ENCODE results near the gene ADCY4.
"Not testable (repeated sequence)": the region's sequence is repeated elsewhere in the genome, so short reads cannot be mapped to it uniquely, and the experiment has no call there.

The ADCY4 gene

DNA sequence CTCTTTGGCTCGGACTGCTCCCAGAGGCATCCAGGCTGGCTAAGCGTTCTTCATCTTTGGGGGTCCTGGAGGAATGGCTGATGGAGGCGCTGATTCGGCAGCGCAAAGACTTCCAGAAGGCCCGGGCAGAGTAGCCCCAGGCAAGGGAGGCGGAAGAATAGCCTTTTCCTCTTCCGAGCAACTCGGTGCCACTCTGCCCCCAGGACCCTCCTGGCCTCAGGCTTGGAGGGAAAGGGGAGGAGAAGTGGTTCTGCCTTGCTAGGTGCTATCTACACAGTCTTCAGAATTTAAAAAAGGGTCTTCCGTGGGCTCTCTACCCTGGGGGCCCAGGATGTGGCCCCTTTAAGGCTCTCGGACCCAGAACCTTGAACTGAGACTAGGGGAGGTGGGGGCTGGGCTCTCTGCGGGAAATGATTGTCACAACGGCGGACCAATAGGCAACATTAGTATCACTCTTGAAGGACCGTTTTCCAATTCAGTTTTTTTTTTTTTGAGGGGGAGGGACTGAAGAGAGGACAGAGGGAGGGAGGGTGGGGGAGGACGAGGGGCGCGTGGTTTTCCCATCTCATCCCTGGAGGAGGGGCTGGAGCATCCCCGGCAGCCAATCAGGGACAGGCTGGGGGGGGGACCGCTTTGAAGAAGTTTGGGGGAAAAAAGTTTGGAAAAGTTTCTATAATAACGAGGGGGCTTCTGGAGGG, 32.8 kb upstream of the ADCY4 start, which contains the start of gene NFATC4:
TSS of gene NFATC4 (plus strand) at position 671 of the 698 bp plus-strand sequence. CDS start 157 bp downstream, outside the sequence.
- in situ Hi-C loops (cut with MboI; ENCODE audit: low sequenced_read_pairs) = no loop called here

DNA sequence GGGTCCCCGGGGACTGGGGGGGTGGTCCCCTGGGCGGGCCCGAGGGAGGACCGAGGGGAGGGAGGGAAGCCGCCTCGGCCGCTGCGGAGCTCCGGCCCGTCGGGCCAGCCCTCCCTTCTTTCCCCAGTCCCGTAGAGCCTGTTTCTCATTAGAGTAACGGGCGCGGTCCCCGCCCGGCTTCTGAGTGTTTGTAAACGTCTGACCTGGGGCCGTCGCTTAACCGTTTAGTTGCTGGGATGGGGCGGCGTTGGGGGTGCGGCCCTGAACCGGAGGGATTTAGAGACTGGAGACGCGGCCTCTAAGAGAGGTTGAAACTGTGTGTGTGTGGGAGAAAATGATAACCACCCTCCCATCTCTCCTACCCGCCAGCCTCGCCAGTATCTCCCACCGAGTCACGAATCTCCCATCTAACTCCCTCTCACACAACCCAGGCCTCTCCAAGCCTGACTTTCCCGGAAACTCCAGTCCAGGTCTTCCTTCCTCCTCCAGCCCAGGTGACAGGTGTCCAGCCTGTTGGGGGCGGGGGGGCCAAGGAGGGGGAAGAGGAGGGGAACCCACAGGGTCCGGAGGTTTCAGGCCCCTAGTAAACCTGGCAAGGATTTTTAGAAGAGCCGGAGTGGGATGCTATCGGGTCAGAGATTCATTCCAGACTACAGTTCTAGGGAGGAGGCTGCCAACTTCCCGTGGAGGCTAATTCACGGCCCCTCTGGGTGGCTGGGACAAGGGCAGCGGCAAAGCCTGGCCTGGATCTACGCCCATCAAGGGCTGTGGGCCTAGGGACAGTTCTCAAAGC, 32.0 kb upstream of the ADCY4 start:
- in situ Hi-C loops (cut with MboI; ENCODE audit: low sequenced_read_pairs) = no loop called here

GRCh38 chr14:24366413-24366720, 31.5 kb upstream of the ADCY4 start:
- in situ Hi-C loops (cut with MboI; ENCODE audit: low sequenced_read_pairs) = no loop called here

DNA sequence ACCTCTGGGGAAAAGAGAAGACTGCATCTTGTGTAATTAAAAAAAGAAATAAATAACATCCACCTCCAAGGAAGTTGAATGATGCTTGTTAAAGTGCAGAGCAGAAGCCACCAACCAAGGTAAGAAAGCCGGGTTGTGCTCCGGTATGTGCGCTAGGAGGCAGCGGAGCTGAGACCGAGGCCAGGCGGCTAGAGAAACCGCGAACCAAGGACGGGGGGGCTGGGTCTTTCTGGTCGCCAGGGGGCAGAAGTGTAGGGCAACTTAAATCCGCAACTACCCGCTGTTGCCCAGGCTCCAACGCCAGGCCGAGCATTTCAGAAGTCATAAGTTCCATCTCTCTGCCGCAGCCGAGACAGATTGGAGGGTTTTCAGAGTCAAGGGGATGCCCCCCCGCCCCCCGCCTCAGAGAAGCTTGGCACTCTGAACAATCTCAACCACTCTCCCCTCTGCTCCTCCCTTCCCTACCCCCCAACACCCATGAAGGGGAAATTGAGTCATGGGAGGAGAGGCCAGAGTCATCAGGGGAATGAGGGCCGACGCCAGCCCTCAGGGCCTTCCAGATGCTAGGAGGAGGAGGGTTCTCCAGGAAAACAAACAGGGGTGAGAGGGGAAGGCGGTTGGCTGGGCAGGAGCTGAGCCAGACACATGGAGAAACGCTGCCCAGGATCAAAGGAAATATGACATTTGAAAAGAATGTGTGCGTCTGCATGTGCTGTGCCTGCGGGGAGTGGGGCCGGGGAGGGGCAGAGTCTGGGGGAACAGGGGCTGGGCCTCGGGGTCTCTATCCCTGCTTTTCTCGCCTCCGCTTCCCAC, 30.9 kb upstream of the ADCY4 start:
- in situ Hi-C loops (cut with MboI; ENCODE audit: low sequenced_read_pairs) = no loop called here

DNA sequence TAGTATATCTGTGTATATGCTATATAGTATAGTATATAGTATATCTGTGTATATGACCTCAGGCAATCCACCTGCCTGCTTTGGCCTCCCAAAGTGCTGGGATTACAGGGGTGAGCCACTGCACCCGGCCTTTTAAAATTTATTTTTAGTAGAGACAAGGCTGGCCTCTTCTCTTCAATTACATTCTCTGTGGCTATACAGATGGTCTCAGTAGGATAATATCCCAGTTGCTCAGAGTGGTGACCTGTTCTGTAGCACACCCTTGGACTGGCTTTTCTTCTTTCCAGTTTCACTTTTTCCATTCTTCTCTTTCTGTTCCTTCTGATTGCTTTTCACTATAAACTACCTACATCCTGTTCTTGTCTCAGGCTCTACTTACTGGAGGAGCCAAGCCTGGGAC, 30.0 kb upstream of the ADCY4 start:
- in situ Hi-C loops (cut with MboI; ENCODE audit: low sequenced_read_pairs) = no loop called here

DNA sequence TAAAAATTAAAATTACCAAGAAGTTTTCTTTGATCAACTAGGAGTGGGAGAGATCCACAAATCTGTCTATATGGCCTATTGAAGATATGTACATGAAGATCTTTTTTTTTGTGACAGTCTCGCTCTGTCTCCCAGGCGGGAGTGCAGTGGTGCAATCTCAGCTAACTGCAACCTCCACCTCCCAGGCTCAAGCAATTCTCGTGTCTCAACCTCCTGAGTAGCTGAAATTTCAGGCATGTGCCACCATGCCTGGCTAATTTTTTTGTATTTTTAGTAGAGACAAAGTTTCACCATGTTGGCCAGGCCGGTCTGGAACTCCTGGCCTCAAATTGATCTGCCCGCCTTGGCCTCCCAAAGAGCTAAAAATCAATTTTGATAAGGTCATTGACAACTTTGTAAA, 28.5 kb upstream of the ADCY4 start:
- in situ Hi-C loops (cut with MboI; ENCODE audit: low sequenced_read_pairs) = no loop called here

- in situ Hi-C loops (cut with MboI; ENCODE audit: low sequenced_read_pairs) = no loop called here
Measured at GRCh38 chr14:24362241-24362960, 27.5 kb upstream of the ADCY4 start.

DNA sequence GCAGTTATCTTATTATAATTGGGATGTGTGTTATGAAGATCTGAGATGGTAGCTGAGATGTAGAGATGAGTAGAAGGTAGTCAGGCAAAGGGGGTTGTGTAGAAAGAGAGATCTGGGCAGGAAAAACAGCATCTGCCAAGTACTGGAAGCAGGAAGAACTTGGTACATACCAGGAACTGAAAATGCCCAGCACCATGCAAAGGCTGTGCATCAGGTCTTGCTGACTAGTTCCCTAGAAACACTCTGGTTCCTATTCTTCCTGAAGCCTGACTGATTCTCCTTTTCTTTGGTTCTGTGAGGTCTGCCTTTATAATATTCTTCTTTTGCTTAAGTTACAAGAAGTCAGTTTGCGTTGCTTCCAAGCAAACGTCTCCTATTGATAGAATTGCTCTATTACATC, 26.5 kb upstream of the ADCY4 start:
- in situ Hi-C loops (cut with MboI; ENCODE audit: low sequenced_read_pairs) = no loop called here

- in situ Hi-C loops (cut with MboI; ENCODE audit: low sequenced_read_pairs) = no loop called here
Measured at GRCh38 chr14:24360281-24360680, 25.4 kb upstream of the ADCY4 start.

DNA sequence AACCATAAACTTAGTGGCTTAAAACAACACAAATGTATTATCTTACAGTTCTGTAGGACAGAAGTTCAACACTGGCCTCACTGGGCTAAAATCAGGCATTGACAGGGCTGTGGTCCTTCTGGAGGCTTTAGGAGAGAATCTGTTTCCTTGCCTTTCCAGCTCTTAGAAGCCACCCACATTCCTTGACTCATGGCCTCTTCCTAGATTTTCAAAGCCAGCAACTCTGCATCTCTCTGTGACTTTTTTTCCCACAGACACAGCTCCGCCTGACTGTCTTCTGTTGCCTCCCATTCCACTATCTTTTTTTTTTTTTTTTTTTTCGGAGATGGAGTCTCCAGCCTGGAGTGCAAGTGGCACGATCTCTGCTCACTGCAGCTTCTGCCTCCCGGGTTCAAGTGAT, 21.3 kb upstream of the ADCY4 start:
- in situ Hi-C loops (cut with MboI; ENCODE audit: low sequenced_read_pairs) = no loop called here

DNA sequence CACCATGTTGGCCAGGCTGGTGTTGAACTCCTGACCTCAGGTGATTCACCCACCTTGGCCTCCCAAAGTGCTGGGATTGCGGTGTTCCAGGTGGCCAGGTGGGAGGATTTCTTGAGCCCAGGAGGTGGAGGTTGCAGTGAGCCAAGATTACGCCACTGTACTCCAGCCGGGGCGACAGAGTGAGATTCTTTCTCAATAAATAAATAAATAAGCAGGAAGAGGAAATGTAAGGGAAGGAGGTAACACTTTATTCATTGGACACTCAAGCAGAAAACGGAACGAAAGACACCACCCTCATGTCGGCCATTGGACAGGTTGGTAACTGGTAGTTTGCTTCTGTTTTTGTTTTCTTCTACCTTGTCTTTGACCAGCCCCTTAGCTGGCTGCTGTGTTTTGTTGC, 20.1 kb upstream of the ADCY4 start:
- in situ Hi-C loops (cut with MboI; ENCODE audit: low sequenced_read_pairs) = no loop called here

DNA sequence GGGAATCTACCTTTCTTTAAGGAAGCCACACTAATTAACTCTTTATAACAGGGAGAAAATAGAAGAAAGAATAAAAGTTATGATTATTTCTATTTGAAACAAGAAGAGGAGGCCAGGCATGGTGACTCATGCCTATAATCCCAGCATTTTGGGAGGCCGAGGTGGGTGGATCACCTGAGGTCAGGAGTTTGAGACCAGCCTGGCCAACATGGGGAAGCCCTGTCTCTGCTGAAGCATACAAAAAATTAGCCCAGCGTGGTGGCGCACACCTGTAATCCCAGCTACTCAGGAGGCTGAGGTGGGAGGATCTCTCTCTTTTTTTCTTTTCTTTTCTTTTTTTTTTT, 19.6 kb upstream of the ADCY4 start:
- in situ Hi-C loops (cut with MboI; ENCODE audit: low sequenced_read_pairs) = not testable (repeated sequence)

DNA sequence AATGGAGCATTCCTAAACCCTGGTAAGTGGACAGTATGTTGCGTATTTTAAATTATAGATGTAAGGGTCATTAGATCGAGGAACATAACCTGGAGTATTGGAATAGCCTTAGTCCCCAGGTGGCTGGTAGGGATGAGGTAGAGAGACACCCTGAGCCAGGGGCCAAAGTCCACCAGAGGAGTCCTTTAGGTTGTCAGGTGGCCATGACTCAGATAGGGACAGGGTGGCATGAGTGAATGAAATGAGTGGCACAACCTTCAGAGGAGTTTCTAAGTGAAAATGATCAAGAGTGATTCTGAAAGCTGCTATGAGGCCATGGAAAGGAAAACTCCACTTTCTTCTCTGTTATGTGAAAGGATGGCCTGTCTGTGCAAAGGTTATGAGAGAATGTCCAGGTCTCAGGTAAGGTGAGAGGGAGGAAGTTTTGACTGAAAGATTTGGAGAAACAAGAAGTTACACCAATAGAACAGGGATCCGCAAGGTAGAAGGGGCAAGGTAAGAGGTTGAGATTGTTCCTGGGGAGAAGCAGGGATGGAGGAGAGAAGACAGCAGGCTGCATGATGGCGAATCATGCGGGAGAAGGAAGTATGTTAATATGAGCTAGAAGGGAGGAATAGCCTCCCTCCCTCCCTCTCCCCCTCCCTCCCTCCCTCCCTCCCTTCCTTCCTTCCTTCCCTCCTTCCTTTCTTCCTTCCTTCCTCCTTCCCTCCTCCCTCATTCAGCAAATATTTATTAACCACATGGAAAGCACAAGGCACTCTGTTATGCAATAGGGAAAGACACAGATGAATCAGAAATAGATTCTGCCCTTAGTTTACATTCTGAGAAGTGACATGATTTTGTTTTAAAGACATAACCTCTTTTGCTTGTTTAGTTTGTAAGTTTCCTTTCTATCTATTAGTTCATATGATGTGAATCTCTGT, 18.9 kb upstream of the ADCY4 start:
- in situ Hi-C loops (cut with MboI; ENCODE audit: low sequenced_read_pairs) = no loop called here

DNA sequence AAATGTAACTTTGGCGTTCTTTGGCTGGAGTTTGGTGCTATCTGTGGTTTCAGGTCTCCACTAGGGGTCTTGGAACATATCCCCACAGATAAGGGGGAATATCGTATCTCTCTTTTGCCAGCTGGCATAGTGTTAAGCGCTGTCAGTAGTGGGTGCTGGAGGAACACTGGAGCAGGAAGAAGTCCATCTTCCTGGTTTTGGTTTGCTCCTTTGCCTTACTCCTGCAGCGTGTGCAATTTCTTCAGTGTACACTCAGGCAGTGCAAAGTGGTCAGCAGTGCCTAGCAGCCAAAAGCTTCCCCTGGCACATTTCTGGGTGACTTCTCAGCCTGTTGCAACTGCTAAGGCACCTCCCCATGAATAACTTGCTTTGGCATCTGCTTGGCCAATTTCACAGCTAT, 16.6 kb upstream of the ADCY4 start:
- in situ Hi-C loops (cut with MboI; ENCODE audit: low sequenced_read_pairs) = no loop called here

DNA sequence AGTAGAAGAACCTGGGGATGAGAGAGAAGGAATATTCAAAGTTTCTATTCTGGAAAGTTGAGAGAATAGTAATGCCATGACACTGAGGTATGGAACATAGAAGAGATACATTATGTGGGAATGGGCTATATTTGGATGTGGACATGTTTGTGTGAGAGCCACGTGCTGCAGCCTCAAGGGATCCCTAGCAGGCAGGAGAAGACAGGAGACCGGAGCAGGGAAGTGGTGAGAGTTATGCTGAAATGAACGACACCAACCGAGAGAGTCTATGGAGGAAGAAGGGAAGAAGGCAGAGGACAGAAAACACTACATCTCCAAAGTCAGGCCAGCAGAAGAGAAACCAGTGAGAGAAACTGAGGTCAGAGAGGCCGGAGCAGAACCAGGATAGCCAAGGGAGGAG, 14.9 kb upstream of the ADCY4 start:
- in situ Hi-C loops (cut with MboI; ENCODE audit: low sequenced_read_pairs) = no loop called here

DNA sequence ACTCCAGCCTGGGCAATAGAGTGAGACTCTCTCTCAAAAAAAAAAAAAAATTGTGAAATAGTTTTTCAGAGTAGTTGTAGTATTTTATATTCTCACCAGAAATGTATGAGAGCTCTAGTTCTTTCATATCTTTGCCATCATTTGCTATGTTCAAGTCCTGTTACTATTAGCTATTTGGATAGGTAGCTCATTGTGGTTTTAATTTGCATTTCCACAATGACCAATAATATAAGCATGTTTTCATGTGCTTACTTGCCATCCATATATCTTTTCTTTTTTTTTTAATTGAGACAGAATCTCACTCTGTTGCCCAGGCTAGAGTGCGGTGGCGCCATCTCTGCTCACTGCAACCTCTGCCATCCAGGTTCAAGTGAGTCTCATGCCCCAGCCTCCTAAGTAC, 13.3 kb upstream of the ADCY4 start:
- in situ Hi-C loops (cut with MboI; ENCODE audit: low sequenced_read_pairs) = no loop called here

GRCh38 chr14:24347134-24347533, 12.3 kb upstream of the ADCY4 start:
- in situ Hi-C loops (cut with MboI; ENCODE audit: low sequenced_read_pairs) = no loop called here

GRCh38 chr14:24343795-24344660, 9.2 kb upstream of the ADCY4 start:
- in situ Hi-C loops (cut with MboI; ENCODE audit: low sequenced_read_pairs) = no loop called here

DNA sequence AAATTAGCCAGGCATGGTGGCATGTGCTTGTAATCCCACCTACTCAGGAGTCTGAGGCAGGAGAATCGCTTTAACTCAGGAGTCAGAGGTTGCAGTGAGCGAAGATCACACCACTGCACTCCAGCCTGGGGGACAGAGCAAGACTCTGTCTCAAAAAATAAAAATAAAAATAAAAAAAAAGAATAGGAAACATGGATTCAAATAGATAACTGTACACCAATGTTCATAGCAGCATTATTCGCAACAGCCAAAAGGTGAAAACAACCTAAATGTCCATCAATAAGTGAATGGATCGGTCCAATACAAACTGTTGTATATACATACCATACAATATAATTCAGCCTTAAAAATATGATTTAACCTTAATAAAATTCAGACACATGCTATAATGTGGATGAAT, 8.0 kb upstream of the ADCY4 start:
- in situ Hi-C loops (cut with MboI; ENCODE audit: low sequenced_read_pairs) = no loop called here
